Vagina (tissue), 2 donors: ENCODE data around the gene CLCF1. TPM values are rescaled to one million over a fixed set of nuclear protein-coding genes. Genes with fewer than 3 reads are reported as not detected.

ENCODE experiments used
- DNase-seq, 2 donors: peaks; one replicate each; pipeline ENCODE4 v3.0.0-alpha.2; 2017; ENCODE audit errors: extremely low spot score in 2 of 2
- H3K27ac ChIP-seq: fragments of 200-600 bp; sonication (generic); one replicate; pipeline ENCODE4 v1.5.1; 2019
- H3K27me3 ChIP-seq: fragments of 200-600 bp; sonication (generic); one replicate; pipeline ENCODE4 v1.5.1; 2019
- H3K36me3 ChIP-seq, 2 donors: fragments of 200-600 bp; sonication (generic); one replicate each; pipeline ENCODE4 v1.5.1; 2017 to 2019
- H3K4me1 ChIP-seq: fragments of 200-600 bp; sonication (generic); one replicate; pipeline ENCODE4 v1.5.1; 2019
- H3K4me3 ChIP-seq, 2 donors: fragments of 200-600 bp; sonication (generic); 1 replicate in 1 of 2; 2 replicates in 1 of 2; pipeline ENCODE4 v1.5.1; 2016 to 2019
- H3K9me3 ChIP-seq: fragments of 200-600 bp; sonication (generic); one replicate; pipeline ENCODE4 v1.5.1; 2019
- CTCF ChIP-seq, 3 experiments: fragments of 450-650 bp in 2 of 3; fragments of 200-600 bp in 1 of 3; sonication (generic) in 1 of 3; IDR thresholded peaks; one replicate each; pipeline ENCODE4 v1.5.1; 2017 to 2019; ENCODE audit warnings: antibody characterized with exemption in 3 of 3, mild to moderate bottlenecking in 2 of 3, moderate library complexity in 2 of 3
- POLR2A ChIP-seq, 2 donors: fragments of 450-650 bp; IDR thresholded peaks; one replicate each; pipeline ENCODE4 v1.6.1; 2017; ENCODE audit warnings: antibody characterized with exemption in 2 of 2, mild to moderate bottlenecking in 2 of 2, moderate library complexity in 2 of 2
- POLR2AphosphoS5 ChIP-seq, 2 donors: sonication (generic); formaldehyde crosslinking; IDR thresholded peaks; one replicate each; pipeline ENCODE4 v1.9.0; 2017; ENCODE audit warnings: antibody characterized with exemption in 2 of 2, mild to moderate bottlenecking in 2 of 2, low read depth in 1 of 2; ENCODE audit not compliant: insufficient read depth in 1 of 2
- intact Hi-C: fragments of 100-400 bp; cut with DNase I; formaldehyde crosslinking; loops from one replicate; pipeline ENCODE4 v1.15.1; 2023
- total RNA-seq: library from RNA; depleted of rRNA; stranded (reverse); fragments of >200 nt; gene quantifications from one replicate; pipeline ENCODE4 v1.2.3, GENCODE V29; 2016

The CLCF1 gene
- total RNA-seq, 1 donor from 2014 or later = 20.6 TPM

- Histone ChIP-seq H3K27me3 (no peaks in the 10 kb centered on the region), H3K4me3 (no peak overlapping the region), H3K9me3 (no peaks in the 10 kb centered on the region), H3K36me3 (no peaks in the 10 kb centered on the region), H3K27ac (peak overlapping the region; percentile 56), H3K4me1 (peaks cover 37% of the 10 kb centered on the region)
- intact Hi-C loops = loop anchor here (5.0 kb wide), 1 partner anchor 36 kb away; no protein-coding TSS in a partner anchor
- TF ChIP-seq POLR2AphosphoS5 (IDR thresholded peaks at IDR 0.05; ENCODE audit: insufficient read depth in 1 of 2, low read depth in 1 of 2) (peak in 1 of 2 donors; percentile 80), POLR2A (IDR thresholded peaks at IDR 0.05) (no peak), CTCF (IDR thresholded peaks at IDR 0.05) (peak in 1 of 3 experiments; percentile 12)
- no peak for DNase-seq
Observed at GRCh38 chr11:67345920-67346819, 27.2 kb downstream of the CLCF1 start.

- intact Hi-C loops = loop anchor here (5.0 kb wide), 1 partner anchor 37 kb away; no protein-coding TSS in a partner anchor
- no peak for DNase-seq
- no peaks in the 10 kb centered on the region for H3K9me3 ChIP-seq
- no peak overlapping the region for H3K4me3 ChIP-seq
- H3K36me3 ChIP-seq = no peaks in the 10 kb centered on the region
- peaks cover 29% of the 10 kb centered on the region for H3K4me1 ChIP-seq
- no peaks in the 10 kb centered on the region for H3K27me3 ChIP-seq
- TF ChIP-seq POLR2AphosphoS5 (IDR thresholded peaks at IDR 0.05; ENCODE audit: insufficient read depth in 1 of 2, low read depth in 1 of 2) (no peak), CTCF (IDR thresholded peaks at IDR 0.05) (no peak), POLR2A (IDR thresholded peaks at IDR 0.05) (no peak)
- peak overlapping the region; percentile 56 for H3K27ac ChIP-seq
Observed at GRCh38 chr11:67345247-67345919, 28.0 kb downstream of the CLCF1 start.

GRCh38 chr11:67344264-67344663 lies 29.1 kb downstream of the CLCF1 start:
- Histone ChIP-seq H3K36me3 (no peaks in the 10 kb centered on the region), H3K4me3 (no peak overlapping the region), H3K27ac (peak overlapping the region; percentile 56), H3K9me3 (no peaks in the 10 kb centered on the region), H3K4me1 (peaks cover 26% of the 10 kb centered on the region), H3K27me3 (no peaks in the 10 kb centered on the region)
- no peak for DNase-seq
- TF ChIP-seq POLR2AphosphoS5 (IDR thresholded peaks at IDR 0.05; ENCODE audit: insufficient read depth in 1 of 2, low read depth in 1 of 2) = no peak
- TF ChIP-seq POLR2A (IDR thresholded peaks at IDR 0.05) = no peak
- no peak for TF ChIP-seq CTCF (IDR thresholded peaks at IDR 0.05)
- intact Hi-C loops = no loop called here

GRCh38 chr11:67337257-67337656 lies 36.1 kb downstream of the CLCF1 start:
- intact Hi-C loops = no loop called here
- Histone ChIP-seq H3K27me3 (no peaks in the 10 kb centered on the region), H3K4me3 (no peak overlapping the region), H3K9me3 (no peaks in the 10 kb centered on the region), H3K36me3 (no peaks in the 10 kb centered on the region), H3K27ac (no peak overlapping the region), H3K4me1 (no peaks in the 10 kb centered on the region)
- TF ChIP-seq POLR2AphosphoS5 (IDR thresholded peaks at IDR 0.05; ENCODE audit: insufficient read depth in 1 of 2, low read depth in 1 of 2) (no peak), POLR2A (IDR thresholded peaks at IDR 0.05) (no peak), CTCF (IDR thresholded peaks at IDR 0.05) (no peak)
- DNase-seq = no peak
